Esophagus (tissue), 2 donors: ENCODE results near the gene RP2. TPM values are rescaled to one million over a fixed set of nuclear protein-coding genes. Genes with fewer than 3 reads are reported as not detected.

Source experiments
- polyA plus RNA-seq, 2 donors: library from polyadenylated mRNA; stranded (reverse); fragments of 200-250 nt; gene quantifications; one replicate each; pipeline ENCODE4 v1.2.3, GENCODE V29; 2013
- donor health status: healthy with polysubstance abuse.
- donor health status: Bipolar disorder and iron deficiency.

RP2 gene
- polyA plus RNA-seq, 2 donors, result 5.2 to 6.6 TPM

Other genes with a start within 250 kb of the RP2 start
- 1 to 10 TPM; 1.3 to 2.0 TPM for gene SLC9A7, start 77.9 kb upstream of the RP2 start, polyA plus RNA-seq
- gene JADE3, start 75.4 kb downstream of the RP2 start, polyA plus RNA-seq, result 1 to 10 TPM; 1.5 to 2.3 TPM
- 1 to 10 TPM; 1.1 to 1.4 TPM for gene RGN, start 241.4 kb downstream of the RP2 start, polyA plus RNA-seq